ENCODE results near the gene HECW1. TPM values are rescaled to one million over a fixed set of nuclear protein-coding genes. Genes with fewer than 3 reads are reported as not detected.

The HECW1 gene
- total and polyA plus RNA-seq, 10 of the 15 experiments (the other 5 are each of a cell fraction or from before 2014, with no cell fraction given): under 0.01 to 0.31 (median 0.04) TPM; not detected in 3

- Histone ChIP-seq H3K4me2 (ENCODE audit: control insufficient read depth, insufficient read depth) (no peak overlapping the region), H3K36me3 (ENCODE audit: control insufficient read depth in 2 of 2, insufficient read depth in 2 of 2, low read length in 1 of 2) (no peaks in the 10 kb centered on the region), H3K79me2 (ENCODE audit: control insufficient read depth, insufficient read depth, low read length) (no peaks in the 10 kb centered on the region), H3K27ac (ENCODE audit: control insufficient read depth, insufficient read depth) (no peak overlapping the region), H3K4me3 (no peak overlapping the region), H3K9me3 (replicated peaks; ENCODE audit: control insufficient read depth, insufficient read depth, low read length) (no peaks in the 10 kb centered on the region), H2AFZ (ENCODE audit: control insufficient read depth, low read depth, low read length) (no peak overlapping the region), H3K27me3 (replicated peaks in 1 of 2; ENCODE audit: control insufficient read depth in 2 of 2, insufficient read depth in 2 of 2, low read length in 1 of 2) (no peaks in the 10 kb centered on the region), H3K4me1 (ENCODE audit: control insufficient read depth, insufficient read depth, low read length) (no peaks in the 10 kb centered on the region), H3K9ac (ENCODE audit: control insufficient read depth, insufficient read depth, low read length) (no peak overlapping the region), H4K20me1 (ENCODE audit: control insufficient read depth, insufficient read depth) (no peaks in the 10 kb centered on the region)
- ChIA-PET CTCF (interaction anchor here (0.7 kb wide), 1 partner anchor 130 kb away, joined by 3 read pairs; no protein-coding TSS in a partner anchor), SMC1A (ENCODE audit: uncharacterized antibody, unreplicated experiment) (interaction anchor here (1.4 to 1.5 kb wide), 2 partner anchors 12 to 78 kb away, joined by 3 to 4 read pairs; no protein-coding TSS in a partner anchor), POLR2A (no interaction called here), RAD21 (ENCODE audit: unreplicated experiment) (no interaction called here)
- ATAC-seq (peak; percentile 41; the same call in 1 of the 3 replicates), DNase-seq (ENCODE audit: low read depth, low spot score) (no peak), FAIRE-seq (no peak)
- intact Hi-C loops (cut with micrococcal nuclease; ENCODE audit: unreplicated experiment) (no loop called here), in situ Hi-C loops (cut with MboI) (no loop called here)
- no TSS peak for BruUV-seq (replicated peaks)
- 0% methylated on average over 1 of the region's 1 CpG for WGBS (ENCODE audit: insufficient coverage, insufficient replicate concordance, low lambda C conversion rate, missing lambda C conversion rate)
- TF ChIP-seq RAD21 (IDR thresholded peaks at IDR 0.05; ENCODE audit: insufficient read depth, low read depth, low read length): peak; percentile 32; the same call in 1 of the 2 replicates
- TF ChIP-seq DPF2 (IDR thresholded peaks at IDR 0.05): no peak
- peak in 2 of 3 experiments; percentile 8 to 30; a peak in 3 of 6 replicates for TF ChIP-seq CTCF (IDR thresholded peaks at IDR 0.05 in 2 of 3, conservative IDR thresholded peaks at IDR 0.05 in 1 of 3; ENCODE audit: control insufficient read depth in 2 of 3, extremely low read depth in 1 of 3, insufficient read depth in 1 of 3, low read depth in 3 of 3, low read length in 3 of 3)
Measured at GRCh38 chr7:43391518-43391917, 279.1 kb downstream of the HECW1 start.

Data from GM12878 (cell line).